ENCODE data around the gene SNCA.

Gene SNCA

DNA sequence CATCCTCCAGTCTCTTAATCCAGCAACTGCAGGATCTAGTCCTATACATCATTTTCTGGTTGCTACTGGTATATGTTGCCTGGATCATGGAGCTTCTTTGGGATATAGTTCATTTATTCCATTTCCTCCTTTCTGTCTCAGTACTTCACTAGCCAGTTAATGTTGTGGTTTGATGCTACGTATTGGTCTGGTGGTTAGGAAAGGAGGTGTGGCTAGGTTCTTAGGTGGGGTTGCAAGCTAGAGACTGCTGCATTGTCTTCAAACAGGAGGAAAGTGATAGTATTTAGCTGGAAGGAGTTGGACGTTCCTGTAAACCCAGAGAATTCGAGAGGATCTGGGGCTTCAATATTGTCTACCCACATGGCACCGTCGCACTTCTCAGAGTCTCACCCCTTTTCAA, 129.5 kb downstream of the SNCA start:
- DNase-seq (ENCODE audit: low read depth): no peak

DNA sequence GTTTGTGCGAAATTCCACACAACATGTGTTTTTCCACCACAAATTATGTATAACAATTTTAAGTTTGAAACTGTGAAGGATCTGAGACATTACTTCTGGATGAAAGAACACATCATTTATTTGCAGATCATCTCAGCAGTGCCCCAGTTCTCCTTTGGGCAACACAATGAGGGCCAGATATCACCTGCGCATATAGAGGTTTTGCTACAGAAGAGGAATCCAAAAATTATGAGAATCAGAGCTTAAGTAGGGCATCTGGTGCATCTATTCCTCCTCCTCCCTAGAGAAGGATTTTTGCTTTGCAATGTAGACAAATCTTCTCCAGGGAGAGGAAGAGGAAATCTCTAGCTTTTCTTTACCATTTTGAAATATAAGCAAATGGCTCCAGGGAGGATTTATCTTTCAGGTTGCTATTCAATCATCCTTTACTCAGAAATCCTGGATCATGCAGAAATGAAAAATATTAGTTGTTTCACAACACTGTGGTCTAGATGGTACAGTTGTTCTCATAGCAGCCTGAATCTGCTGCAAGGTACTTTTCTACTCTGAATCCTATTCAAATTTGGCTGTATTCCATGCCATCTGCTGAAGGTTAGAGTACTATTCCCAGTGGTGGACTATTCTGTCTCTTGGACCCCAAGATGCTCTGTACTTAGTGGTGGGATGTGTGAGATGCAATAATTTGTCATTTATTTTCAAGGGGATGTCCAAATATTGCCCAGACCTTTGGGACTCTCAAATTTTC, 132.1 kb downstream of the SNCA start:
- DNase-seq (ENCODE audit: low read depth): no peak

DNA sequence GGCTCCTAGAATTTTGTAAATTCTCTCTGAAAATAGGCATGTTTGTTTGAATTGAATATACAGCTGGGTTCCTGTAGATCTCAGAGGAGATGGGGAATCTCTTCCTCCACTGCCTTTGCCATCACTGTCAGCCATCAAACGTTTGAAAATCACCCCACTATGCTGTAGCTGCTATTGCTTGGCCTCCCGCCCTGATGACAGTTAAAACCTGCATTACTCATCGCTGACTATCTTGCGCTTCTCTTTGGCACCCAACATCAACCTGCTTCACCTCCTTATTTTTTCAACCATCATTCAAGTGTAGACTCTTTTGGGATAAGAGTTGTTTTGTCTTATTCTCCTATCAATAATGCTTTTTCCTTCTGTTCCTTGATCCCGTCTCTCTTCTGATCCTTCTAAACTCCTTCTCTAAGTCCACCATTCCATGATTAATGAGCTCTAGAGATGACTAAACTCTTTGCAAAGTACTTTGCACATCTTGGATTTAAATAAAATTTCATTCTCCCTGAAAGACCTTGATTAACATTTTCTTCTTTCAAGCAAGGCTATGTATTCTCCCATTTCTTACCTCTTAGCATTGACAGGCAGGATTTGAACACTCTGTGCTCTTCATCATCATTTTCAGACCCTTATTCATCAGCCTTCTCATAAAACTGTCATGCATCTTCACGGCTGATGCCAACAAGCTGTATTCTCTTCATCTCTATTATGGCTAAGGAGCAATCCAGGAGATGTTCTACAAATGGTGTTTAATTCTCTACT, 133.0 kb downstream of the SNCA start:
- DNase-seq (ENCODE audit: low read depth): peak; percentile 24

DNA sequence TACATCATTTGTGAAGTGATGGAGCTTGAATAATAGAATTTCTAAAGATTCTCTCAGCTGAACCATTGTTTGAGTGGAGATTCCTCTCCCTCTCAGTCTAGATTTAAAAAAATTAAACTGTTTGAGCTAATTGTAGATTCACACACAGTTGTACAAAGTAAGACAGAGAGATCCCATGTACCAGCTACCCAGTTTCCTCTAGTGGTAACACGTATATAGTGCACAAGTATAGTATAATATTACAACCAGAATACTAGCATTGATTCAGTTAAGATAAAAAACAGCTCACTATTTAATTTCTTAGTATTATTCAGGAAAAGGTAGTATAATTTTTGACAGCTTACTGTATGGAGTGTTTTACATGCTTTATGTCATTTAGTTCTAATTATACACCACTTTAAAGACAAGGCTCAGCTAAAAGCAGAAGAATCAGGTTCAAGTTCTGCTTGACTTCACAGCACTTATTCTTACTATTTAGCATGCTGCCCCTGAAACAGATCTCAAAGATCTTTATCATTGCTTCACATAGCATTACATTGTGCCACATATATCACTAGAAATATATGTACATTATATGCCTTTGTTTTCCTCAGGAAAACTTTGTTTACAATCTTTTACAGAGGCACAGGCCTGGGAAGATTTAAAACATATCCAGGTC, 136.1 kb downstream of the SNCA start:
- no peak for DNase-seq (ENCODE audit: low read depth)

DNA sequence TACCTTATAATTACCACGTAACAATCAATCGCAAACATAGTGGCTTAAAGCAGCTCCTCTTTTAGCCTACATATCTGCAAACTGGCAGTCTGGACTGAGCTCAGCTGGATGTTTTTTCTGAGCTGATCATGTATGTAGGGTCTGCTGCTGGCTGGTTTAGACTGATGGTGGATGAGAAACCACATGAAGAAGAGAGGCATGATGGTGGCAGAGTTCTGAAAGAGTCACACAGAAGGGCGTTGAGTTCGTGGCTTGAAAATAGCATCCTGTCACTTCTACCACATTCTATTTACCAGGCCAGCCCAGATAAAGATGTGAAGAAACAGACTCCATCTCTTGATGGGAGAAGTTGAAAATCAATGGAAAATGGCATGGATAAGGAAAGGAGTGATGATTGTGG, 151.3 kb downstream of the SNCA start:
- no peak for DNase-seq (ENCODE audit: low read depth)

DNA sequence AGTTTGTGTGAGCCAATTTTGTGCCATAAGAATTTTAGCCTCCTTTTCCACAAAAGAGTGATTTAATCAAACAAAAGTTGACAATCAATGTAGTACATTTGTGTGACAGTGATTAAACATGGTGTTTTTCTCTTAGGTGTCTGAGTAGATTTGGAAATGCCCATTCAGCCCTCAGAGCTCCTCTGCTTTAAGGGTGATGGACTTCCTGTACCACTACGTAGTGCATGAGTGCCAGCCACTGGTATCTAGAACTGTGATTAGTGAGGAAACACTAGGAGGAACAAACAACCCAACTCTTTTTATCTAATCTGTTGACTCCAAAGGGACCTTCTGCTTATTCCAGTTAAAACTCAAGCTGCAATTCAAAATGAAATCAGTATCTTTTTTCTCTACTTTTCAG, 151.7 kb downstream of the SNCA start:
- DNase-seq (ENCODE audit: low read depth): no peak

DNA sequence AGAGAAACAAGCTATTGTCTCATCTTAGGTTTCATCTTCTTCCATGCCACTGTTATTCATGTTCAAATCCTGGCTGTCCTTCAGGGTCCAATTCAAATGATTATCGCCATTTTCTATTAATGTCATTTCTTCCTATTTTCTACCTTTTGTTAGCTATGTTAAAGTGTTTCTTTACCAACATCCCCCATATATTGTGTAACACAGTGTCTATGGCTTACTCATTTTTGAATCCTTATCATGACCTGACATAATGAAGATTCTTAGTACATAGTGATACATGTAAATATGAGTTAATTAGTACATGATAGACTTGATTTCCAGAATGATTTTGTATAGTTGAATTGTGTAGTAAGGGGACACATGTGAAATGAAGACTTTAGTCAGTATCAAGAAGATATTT, 152.4 kb downstream of the SNCA start:
- no peak for DNase-seq (ENCODE audit: low read depth)

DNA sequence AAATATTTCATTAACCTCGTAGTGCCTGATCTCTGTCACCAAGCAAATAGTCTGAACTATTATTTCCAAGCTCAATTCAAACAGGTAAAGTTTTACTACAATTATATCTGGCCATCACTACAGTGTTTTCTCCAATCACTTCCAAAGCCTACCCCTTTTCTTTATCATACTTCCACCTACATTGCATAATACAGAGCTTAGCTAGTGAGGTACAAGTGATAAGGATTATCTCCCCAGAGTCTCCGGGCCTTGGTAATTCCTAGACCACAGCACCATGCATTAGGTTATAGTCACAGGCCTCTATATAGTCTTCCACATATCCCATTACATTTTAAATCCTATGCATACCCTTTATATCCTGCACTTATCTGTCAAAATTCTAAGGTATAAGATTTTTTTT, 154.2 kb downstream of the SNCA start:
- no peak for DNase-seq (ENCODE audit: low read depth)

DNA sequence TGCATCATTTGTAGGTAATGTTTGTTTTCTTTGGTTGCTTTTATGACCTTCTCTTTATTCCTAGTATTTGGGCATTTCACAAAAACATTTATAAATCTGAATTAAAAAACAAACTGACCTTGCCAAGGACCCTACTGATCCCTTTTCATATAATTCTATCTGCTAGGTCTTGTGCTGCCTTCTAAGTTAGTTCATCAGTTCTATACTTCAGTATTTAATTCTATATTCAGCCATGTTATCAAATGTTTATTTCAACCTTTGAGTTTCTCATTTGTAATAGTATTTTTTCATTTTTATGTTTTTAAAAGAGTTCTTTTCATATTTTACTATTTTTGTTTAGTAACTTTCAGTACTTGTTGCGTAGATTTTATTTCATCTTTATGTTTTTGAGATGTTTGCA, 155.3 kb downstream of the SNCA start:
- DNase-seq (ENCODE audit: low read depth): no peak

DNA sequence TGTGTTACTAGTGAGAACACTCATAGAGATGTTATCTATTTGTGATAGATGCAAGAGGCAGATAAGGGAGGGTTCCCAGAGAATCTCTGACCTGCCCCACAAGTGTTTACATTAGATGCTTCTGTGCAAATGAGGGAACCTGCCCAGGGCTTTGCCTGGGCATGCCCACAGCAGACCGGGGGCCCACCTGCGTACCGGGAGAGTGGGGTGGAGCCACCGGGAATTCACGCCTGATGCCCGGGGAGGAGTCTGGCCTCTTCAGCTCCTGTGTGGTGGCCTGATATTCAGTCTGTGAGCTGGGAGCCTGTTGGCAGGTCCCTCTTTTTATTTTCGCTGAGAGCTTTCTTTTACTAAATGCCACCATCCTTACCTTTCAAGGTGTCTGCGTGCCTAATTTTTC, 155.7 kb downstream of the SNCA start:
- DNase-seq (ENCODE audit: low read depth): no peak

DNA sequence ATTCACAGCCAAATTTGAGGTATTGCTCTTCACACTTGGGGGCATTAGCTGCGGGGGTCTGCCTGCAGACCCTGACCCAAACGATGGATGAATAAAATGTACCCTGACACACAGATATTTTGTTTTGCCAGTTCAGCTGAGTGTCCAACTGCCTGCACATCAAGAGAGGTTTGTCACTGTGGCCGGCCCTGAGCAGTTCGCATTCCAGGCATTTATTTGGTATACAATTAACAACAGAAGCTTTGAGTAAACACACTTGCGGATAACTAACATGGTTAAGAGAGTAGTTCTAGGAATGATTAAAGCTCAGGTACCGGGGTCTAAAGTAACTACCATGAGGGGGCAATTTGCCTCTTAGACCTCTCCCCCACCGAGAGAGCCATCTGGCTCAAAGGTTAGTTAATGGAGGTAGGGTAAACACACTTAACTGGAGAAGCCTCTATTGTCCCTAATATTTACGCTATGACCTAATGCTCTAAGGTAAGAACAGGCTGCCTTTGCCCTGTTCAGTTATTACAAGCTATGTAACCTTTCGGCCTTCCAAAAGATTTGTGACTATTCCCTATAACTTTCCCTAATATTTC, 162.0 kb downstream of the SNCA start:
- no peak for DNase-seq (ENCODE audit: low read depth)
